NT2/D1 (cell line): ENCODE data around the gene MANSC4.

ENCODE experiments used
- SUZ12 ChIP-seq: IDR thresholded peaks from 2 replicates; pipeline ENCODE4 v1.6.1; 2011; ENCODE audit not compliant: insufficient read length, insufficient read depth; ENCODE audit errors: extremely low read depth
- YY1 ChIP-seq: IDR thresholded peaks from 2 replicates; pipeline ENCODE4 v1.6.1; 2011; ENCODE audit not compliant: insufficient read length, insufficient read depth

DNA sequence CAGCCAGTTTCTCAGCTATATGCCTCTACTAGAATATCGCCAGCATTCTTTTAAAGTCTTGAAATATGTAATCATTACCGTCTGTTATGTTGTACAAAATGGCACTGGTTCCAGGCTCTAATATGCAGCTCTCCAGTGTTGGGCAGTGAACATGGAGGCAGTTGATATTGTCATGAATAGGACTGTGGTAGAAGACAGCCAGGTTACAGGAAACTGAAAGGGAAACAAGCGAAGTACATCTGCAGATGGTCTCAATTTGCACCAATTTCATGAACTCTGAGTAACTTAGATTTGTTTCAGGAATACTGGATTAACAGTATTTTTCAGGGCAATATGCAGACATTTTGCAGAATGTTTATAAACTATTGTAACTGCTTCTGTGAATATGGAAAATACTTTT, 13.4 kb downstream of the MANSC4 start:
- TF ChIP-seq YY1: no peak
- no peak for TF ChIP-seq SUZ12
